OCI-LY1 (cell line): ENCODE results near the gene CCDC172.

ENCODE experiments used
- CTCF ChIP-seq: fragments of 200-600 bp; sonication (generic), shearing (Covaris generic); IDR thresholded peaks from 2 replicates; pipeline ENCODE4 v1.5.1; 2017; ENCODE audit warnings: mild to moderate bottlenecking, antibody characterized with exemption, low read length, moderate library complexity, mixed read lengths
- EZH2 ChIP-seq: fragments of 200-600 bp; sonication (generic), shearing (Covaris generic); IDR thresholded peaks from 2 replicates; pipeline ENCODE4 v1.8.0; 2017; ENCODE audit warnings: borderline replicate concordance, mixed run types, mild to moderate bottlenecking, antibody characterized with exemption, low read length, moderate library complexity, mixed read lengths

DNA sequence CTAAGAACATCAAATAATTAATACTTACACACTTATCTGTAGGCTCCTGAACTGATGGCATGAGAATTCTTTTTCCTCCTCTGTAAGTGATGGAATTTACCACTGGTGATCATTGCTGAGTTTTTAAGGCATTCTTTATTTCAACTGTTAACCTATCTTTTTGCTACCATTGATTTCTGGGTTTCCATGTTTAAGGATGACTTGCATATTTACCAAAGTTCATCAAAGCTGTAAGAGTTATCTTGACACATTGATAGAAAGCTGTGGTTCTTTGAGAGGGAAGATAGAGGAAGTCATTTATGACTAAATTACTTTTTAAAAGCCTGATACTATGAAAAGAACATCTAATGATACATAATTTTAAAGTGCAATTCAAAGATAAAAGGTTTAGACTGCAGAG lies 31.8 kb upstream of the CCDC172 start:
- TF ChIP-seq CTCF, result no peak
- no peak for TF ChIP-seq EZH2
